A549 (cell line): Measurements from ENCODE around the gene UBE2S.

Experiments
- EHMT2 ChIP-seq: fragments of 200-600 bp; sonication (generic); IDR thresholded peaks from 2 replicates; pipeline ENCODE4 v1.6.1; 2016; ENCODE audit warnings: antibody characterized with exemption, low read depth, mild to moderate bottlenecking, moderate library complexity
- NFE2L2 ChIP-seq: fragments of 150-350 bp; conservative IDR thresholded peaks from 2 replicates; pipeline ENCODE4 v1.6.1; 2014; ENCODE audit warnings: low read length
- POLR2A ChIP-seq: IDR thresholded peaks from 2 replicates; pipeline ENCODE4 v1.6.1; 2012; ENCODE audit warnings: mild to moderate bottlenecking, low read length

DNA sequence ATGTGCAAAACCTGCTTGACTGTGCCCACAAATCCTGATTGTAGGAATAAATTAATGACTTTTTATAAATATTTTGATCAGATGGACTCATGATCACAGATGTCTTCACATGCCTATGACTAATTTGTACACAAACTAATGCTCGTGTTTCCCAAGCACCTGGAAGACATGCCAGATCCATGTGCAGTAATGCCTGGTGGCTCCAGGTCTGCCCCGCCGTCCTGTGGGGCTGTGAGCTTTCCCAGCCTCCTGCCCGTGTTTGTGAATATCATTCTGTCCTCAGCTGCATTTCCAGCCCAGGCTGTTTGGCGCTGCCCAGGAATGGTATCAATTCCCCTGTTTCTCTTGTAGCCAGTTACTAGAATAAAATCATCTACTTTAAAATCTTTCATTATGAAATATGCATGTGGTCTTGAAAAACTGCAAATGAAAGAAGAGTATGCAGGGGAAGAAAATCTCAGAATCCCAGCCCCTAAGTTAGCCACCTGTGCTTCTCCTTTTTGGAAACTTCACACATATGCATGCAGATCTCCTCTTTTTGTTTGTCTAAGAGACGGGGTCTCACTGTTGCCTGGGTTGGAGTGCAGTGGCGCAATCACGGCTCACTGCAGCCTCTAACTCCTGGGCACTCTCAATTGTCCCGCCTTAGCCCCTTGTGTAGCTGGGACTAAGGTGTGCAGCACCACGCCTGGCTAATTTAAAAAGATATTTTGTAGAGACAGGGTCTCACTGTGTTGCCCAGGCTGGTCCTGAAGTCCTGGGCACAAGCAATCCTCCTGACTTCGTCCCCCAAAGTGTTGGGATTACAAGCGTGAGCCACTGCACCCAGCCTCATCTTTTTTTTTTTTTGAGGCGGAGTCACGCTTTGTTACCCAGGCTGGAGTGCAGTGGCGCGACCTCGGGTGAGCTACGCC lies 15.6 kb downstream of the UBE2S start:
- no peak for TF ChIP-seq NFE2L2
- TF ChIP-seq POLR2A = no peak
- TF ChIP-seq EHMT2 = no peak
